GM18870 (cell line): ENCODE data around the gene GRK5.
"Not testable (repeated sequence)": the region's sequence is repeated elsewhere in the genome, so short reads cannot be mapped to it uniquely, and the experiment has no call there.

ENCODE experiments used
- ATAC-seq: cut with Tn5 transposase; IDR thresholded peaks from one replicate; pipeline ENCODE4 v1.9.1; 2021; ENCODE audit warnings: moderate library complexity; ENCODE audit not compliant: unreplicated experiment

Gene GRK5

DNA sequence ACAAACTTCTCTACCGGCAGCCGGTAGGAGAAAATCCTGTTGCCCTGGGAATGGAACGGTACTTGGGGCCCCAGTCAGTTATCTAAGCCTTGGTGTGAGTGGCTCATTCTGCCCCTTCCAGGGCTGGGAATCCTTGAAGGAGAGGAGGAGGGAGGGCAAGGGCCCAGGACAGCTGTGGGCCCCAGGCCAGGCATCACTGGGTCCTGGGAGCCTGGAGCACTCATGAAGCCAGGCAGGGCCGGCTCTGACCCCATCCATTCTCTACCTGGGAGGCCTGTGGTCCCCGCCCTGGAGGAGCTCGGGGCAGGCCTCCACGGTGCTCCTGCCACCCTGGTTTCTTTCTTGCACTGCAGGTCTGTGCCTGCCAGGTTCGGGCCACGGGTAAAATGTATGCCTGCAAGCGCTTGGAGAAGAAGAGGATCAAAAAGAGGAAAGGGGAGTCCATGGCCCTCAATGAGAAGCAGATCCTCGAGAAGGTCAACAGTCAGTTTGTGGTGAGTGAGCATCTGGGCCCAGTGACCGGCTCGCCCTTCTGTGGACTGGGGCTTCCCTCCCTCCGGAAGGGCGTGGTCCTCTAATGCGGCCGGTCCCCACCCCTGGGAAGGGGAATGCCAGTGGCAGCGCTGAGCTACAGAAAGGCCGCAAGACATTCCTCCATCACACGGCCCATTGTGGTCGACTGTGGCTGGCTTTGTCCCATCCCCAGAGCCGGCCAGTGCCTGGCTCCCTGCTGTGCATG lies 223.8 kb downstream of the GRK5 start:
- ATAC-seq: no peak

DNA sequence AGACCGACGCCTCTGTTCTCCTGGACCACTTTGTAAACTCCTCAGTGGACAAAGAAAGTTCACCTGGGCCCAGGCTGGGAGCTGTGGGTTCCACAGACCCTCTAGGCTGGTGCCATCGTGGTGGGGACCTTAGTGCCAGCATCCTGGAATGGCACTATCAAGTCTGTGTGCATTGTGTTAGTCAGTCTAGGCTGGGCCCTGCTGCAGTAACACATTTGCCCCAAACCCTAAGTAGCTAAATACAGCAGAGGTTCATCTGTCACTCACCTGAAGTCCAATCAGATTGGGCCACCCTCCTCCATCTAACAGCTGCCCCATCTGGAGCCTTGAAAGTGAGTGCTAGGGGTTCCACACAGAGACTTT lies 224.4 kb downstream of the GRK5 start:
- ATAC-seq: no peak

GRCh38 chr10:119434942-119435341 lies 227.6 kb downstream of the GRK5 start:
- not testable (repeated sequence) for ATAC-seq

DNA sequence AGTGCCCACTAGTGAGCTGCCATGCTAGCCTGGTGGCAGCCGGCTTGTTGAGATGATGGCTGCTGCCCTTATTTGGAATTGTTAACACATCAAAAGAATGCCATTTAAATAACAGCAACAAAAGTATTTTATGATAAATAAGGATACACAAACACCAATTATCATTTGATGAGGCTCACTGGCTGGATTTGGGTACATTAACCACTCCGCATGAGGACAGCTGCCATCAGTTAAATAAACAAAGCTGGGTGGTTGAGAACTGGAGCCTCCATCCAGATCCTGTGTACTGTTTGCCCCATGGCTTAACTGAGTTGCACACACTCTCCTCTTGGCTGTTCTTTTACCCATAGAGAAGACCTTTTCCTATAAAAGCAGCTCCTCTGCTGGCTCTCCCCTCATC lies 231.3 kb downstream of the GRK5 start:
- ATAC-seq: no peak

DNA sequence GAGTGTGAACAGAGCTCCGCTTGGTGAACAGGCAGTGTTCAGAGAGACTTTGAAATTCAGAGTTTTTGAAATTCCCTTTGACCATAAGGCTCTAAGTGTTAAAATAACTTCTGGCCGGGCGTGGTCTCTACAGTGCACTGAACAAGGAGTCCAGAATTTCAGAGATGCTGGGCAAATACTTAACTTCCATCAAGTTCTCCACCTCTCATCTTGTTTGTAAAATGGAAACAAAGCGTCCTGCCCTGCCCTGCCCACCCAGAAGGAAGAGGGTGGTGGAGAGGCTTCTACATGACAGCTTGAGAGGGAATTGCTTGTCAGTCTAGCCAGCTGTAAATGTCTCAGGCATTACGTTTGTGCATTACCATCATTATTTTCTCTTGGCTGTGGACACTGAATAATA lies 232.6 kb downstream of the GRK5 start:
- ATAC-seq: no peak

DNA sequence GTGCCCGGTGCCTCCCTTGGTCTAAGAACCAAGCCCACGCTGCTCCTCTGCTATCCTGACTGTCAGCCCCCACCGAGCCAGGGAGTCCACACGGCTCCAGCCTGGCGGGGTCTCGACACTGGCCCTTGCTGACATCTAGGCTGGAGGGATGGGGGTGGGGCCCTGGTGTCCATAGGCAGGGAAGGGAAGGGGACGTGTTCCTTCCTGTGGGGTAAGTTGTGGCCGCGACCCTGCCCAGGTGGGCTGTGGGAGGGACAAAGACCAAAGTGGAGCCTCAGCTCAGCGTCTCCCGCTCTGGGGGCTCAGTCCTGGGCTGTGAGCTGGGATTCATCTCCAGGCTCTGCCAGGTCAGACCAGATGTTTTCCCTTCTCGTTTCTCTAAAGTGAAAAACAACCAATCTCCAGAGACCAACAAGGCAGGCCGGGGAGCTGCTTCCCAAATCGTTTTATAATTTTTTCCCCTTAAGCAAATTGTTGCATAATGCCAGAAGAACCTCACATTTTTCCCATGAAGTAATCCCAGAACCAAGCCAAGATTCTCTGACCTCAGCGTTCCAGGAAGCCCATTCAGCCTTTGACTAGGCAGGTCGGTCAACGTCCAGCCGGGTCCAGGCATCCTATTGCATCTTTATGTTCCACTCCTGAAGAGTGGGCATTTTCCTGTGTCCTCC lies 233.9 kb downstream of the GRK5 start:
- ATAC-seq: no peak

DNA sequence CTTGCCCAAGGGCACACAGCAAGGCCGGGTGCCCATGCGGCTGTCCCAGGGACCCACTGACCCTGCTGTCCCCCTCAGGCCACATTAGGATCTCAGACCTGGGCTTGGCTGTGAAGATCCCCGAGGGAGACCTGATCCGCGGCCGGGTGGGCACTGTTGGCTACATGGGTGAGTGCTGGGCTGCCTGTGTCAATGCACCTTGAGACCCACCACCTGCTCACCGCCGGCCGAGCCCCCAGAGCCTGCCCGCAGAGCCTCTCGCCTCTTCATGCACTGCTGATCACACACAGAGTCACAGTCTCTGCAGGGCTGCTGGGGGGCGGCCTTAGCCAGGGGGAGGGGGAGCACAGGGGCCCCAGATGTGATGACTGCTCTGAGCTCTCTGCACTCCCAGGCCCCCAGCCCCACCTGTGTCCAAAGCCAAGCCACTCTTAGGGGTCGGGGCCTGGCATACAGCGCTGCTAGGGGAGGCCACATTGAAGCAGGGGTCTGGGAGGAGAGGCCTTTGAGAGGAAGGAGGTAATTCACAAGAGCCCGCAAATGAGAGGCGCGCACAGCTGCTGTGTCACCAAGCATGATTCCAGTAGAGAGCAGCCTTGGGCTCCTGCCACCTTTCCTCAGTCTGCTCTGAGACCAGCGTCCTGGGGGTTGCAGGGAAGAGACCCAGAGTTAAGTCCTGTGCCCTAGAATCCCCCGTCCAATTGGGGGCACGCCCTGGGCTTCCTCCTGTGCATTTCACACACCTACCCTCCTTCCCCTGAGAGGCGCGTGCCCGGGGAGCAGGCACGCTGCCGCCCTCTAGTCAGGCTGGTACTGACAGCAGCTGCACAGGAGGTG lies 234.8 kb downstream of the GRK5 start:
- ATAC-seq: no peak

DNA sequence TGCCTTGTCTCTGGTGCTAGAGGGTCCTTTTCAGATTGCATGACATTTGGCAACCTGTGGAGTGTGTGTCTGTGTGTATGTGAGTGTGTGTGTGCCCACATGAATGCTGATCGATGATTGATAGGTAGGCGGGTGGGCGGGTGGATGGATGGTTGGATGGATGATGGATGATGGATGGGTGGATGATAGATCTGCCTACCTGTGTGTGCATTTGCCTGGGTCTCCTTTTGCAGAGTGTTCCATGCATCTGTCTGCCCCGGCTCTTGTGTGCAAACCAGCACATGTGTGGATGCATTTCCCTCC lies 235.3 kb downstream of the GRK5 start:
- ATAC-seq: no peak

- ATAC-seq: no peak
These were observed 236.1 kb downstream of the GRK5 start for GRCh38 chr10:119443441-119443840.

DNA sequence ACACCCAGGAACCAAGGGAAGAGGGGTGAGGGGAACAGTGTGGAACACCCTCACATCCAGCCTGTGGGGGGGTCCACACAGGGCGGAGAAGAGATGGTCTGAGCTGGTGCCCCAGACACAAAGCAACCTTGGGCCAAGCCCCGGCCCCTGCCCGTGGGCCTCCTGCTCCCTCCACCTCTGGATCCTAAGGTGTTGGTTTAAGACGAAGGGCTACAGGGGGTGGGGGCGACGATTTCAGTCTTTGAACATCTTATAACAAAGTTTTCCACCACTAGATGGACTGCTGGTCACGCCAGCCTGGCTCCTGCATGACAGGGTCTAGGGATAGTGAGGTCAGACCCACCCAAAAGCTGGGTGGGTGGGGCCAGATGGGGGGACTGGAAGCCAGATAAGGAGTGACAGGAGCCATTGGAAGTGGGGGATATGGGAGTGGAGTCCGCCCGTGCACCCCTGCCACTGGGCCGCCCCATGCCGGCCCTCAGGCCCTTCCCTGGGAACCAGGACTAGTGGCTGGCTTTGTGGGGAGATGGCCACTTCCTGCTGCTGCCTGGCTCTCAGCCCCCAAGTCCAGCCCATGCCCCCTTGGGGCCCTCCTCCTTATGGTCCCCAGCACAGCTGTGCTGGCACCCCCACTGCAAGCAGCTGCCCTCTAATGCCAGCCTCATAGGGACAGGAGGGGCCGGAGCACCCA lies 236.7 kb downstream of the GRK5 start:
- no peak for ATAC-seq

- no peak for ATAC-seq
These were observed 237.5 kb downstream of the GRK5 start for GRCh38 chr10:119444866-119445265.

GRCh38 chr10:119445311-119445934 lies 238.1 kb downstream of the GRK5 start:
- ATAC-seq: no peak

DNA sequence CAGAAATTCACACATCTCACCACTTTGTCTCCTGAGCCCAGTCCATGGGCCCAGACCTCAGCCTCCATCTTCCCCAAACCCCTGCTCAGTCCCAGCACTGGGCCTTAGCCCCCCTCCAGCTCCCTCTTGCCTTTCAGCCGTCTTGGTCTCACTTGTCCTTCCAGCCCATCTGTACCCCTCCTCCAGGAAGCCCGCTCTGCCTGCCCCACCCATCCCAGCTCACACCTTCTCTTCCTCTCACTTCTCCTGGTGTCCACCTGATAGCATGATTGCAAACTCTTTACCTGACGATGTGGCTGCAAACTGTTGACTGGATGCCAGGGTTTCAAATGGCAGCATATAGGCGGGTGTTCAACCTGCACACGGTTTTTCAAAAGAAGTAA lies 238.6 kb downstream of the GRK5 start:
- no peak for ATAC-seq

DNA sequence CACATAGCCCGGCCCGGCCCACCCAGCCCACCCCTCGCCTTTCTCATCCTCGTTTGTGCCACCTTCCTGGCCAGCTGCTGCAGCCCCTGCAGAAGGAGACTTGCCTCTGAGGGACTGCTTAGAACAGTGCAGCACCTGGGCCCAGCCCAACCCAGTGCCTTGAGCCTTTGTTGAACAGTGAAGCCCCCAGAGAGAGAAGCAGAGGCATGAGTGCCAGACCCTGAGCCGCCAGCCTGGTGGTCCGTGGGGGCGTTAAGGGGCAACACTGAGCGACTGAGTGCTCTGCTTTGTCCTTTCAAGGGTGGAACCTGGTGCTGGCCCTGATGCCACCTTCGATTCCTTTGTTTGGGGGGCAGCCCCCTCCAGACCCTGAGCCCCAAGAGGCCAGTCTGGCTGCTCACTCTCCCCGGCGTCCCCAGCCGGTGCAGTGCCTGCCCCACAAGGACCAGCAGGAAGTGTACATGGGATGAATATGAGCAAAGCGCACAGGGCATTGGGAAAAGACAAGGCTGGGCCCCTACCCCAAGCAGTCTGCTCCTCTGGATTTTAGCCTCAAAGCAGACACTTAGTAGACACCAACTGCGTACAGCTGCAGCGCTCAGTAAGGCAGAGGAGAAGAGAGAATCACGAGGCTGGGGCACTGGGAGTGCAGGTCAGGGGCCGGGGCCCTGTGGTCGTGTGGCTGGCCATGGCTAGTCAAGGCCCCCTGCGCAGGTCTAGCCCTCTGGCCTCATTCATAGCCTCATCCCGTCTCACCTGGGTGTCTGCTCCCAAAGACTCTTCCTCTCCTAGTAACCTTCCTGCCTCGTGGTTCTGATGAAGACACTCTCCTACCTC lies 239.3 kb downstream of the GRK5 start:
- ATAC-seq: no peak

GRCh38 chr10:119447421-119447820 lies 240.1 kb downstream of the GRK5 start:
- ATAC-seq: no peak

DNA sequence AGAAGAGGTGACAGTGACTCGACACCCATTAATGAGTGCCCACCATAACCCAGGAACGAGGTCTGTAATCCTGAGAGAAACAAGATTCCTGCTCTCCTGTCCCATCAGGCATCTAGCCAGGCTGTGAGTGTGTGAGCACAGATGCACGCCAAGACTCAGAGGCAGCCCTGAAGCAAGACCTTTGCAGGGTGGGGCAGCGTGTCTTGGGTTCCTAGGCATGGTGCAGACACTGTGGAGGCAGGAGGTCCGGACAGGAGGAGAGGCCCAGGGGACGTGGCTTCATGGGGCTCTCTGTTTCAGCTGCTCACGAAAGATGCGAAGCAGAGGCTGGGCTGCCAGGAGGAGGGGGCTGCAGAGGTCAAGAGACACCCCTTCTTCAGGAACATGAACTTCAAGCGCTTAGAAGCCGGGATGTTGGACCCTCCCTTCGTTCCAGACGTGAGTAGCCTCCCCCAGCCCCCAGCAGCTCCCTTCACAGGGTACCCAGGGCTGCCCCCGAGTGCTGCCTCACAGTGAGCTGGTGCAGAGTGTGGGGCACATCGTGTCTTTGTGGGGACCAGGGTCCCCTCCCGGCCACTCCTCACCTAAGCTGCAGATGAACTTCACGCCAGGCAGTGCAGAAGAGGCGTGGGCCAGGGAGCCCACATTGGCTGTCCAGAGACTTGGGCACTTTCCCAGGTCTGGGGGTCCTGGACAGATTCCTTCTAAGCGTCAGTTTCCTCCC lies 240.6 kb downstream of the GRK5 start:
- no peak for ATAC-seq

- ATAC-seq: no peak
These were observed 241.5 kb downstream of the GRK5 start for GRCh38 chr10:119448628-119449584.

GRCh38 chr10:119449760-119450461 lies 242.5 kb downstream of the GRK5 start:
- ATAC-seq: no peak
